GM18517 (cell line): Measurements from ENCODE around the gene OLFML2B.

Source experiments
- ATAC-seq: cut with Tn5 transposase; IDR thresholded peaks from one replicate; pipeline ENCODE4 v1.9.1; 2021; ENCODE audit warnings: mild to moderate bottlenecking, moderate library complexity; ENCODE audit not compliant: unreplicated experiment

Gene OLFML2B

GRCh38 chr1:161981735-161982506 is 41.7 kb downstream of the OLFML2B start:
- ATAC-seq: no peak

GRCh38 chr1:161981126-161981525 is 42.5 kb downstream of the OLFML2B start:
- ATAC-seq: no peak

GRCh38 chr1:161978011-161978790 is 45.5 kb downstream of the OLFML2B start:
- ATAC-seq: no peak

GRCh38 chr1:161973924-161974845 is 49.5 kb downstream of the OLFML2B start:
- ATAC-seq: no peak

- ATAC-seq: no peak
Observed at GRCh38 chr1:161972828-161973227, 50.8 kb downstream of the OLFML2B start.

- no peak for ATAC-seq
Observed at GRCh38 chr1:161970633-161971032, 53.0 kb downstream of the OLFML2B start.

GRCh38 chr1:161970036-161970435 is 53.6 kb downstream of the OLFML2B start:
- ATAC-seq: no peak

- no peak for ATAC-seq
Observed at GRCh38 chr1:161966067-161966466, 57.6 kb downstream of the OLFML2B start.

GRCh38 chr1:161962091-161962887 is 61.4 kb downstream of the OLFML2B start:
- ATAC-seq: peak; percentile 79

GRCh38 chr1:161958425-161958824 is 65.2 kb downstream of the OLFML2B start:
- ATAC-seq: no peak

- no peak for ATAC-seq
Observed at GRCh38 chr1:161956930-161957329, 66.7 kb downstream of the OLFML2B start.

GRCh38 chr1:161956097-161956496 is 67.6 kb downstream of the OLFML2B start:
- no peak for ATAC-seq

- no peak for ATAC-seq
Observed at GRCh38 chr1:161955606-161956005, 68.1 kb downstream of the OLFML2B start.

GRCh38 chr1:161954466-161954865 is 69.2 kb downstream of the OLFML2B start:
- no peak for ATAC-seq

GRCh38 chr1:161954050-161954449 is 69.6 kb downstream of the OLFML2B start:
- no peak for ATAC-seq

GRCh38 chr1:161953256-161953920 is 70.3 kb downstream of the OLFML2B start:
- ATAC-seq: no peak

GRCh38 chr1:161952607-161953172 is 71.0 kb downstream of the OLFML2B start:
- no peak for ATAC-seq

GRCh38 chr1:161951646-161952045 is 72.0 kb downstream of the OLFML2B start:
- ATAC-seq: no peak

GRCh38 chr1:161950377-161950776 is 73.3 kb downstream of the OLFML2B start:
- ATAC-seq: no peak
